ENCODE measurements around the gene CCL4.
"Not testable (repeated sequence)": the region's sequence is repeated elsewhere in the genome, so short reads cannot be mapped to it uniquely, and the experiment has no call there.

DNA sequence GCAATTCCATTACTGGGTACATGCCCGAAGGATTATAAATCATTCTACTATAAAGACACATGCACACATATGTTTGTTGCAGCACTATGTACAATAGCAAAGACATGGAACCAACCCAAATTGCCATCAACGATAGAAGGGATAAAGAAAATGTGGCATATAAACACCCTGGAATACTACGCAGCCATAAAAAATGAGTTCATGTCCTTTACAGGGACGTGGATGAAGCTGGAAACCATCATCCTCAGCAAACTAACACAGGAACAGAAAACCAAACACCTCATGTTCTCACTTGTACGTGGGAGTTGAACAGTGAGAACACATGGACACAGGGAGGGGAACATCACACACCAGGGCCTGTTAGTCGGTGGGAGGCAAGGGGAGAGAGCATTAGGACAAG lies 17.5 kb downstream of the CCL4 start:
- TF ChIP-seq, protein P1, sequence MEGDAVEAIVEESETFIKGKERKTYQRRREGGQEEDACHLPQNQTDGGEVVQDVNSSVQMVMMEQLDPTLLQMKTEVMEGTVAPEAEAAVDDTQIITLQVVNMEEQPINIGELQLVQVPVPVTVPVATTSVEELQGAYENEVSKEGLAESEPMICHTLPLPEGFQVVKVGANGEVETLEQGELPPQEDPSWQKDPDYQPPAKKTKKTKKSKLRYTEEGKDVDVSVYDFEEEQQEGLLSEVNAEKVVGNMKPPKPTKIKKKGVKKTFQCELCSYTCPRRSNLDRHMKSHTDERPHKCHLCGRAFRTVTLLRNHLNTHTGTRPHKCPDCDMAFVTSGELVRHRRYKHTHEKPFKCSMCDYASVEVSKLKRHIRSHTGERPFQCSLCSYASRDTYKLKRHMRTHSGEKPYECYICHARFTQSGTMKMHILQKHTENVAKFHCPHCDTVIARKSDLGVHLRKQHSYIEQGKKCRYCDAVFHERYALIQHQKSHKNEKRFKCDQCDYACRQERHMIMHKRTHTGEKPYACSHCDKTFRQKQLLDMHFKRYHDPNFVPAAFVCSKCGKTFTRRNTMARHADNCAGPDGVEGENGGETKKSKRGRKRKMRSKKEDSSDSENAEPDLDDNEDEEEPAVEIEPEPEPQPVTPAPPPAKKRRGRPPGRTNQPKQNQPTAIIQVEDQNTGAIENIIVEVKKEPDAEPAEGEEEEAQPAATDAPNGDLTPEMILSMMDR (conservative IDR thresholded peaks at IDR 0.05; ENCODE audit: low read length), result not testable (repeated sequence)
- TF ChIP-seq EZH2phosphoT487 (IDR thresholded peaks at IDR 0.05; ENCODE audit: borderline replicate concordance), result not testable (repeated sequence)
